GF-D8 (cell line): ENCODE data around the gene NAA20.

Experiments used
- DNase-seq: peaks from one replicate; lab custom pipeline; 2025; lab: John Stamatoyannopoulos, UW

NAA20 gene

DNA sequence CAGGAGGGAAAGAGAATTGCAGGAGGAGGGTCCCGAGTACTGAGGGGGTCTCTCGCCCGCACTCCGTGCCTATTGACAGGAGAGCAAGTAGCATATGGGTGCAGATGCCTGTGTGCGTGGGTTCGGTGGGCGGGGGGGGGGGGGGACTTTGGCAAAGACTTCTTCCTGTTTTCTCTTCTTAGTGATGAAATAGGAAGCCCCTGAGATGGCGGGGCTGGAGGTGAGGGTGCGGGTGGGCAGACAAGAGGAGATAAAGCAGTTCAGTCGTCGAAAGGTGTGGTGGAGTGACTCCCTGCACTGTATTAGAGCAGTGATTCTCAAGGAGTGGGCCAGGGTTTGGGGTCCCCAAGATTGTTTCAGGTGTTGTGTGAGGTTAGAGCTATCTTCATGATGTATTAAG, 3.7 kb downstream of the NAA20 start:
- no peak for DNase-seq

DNA sequence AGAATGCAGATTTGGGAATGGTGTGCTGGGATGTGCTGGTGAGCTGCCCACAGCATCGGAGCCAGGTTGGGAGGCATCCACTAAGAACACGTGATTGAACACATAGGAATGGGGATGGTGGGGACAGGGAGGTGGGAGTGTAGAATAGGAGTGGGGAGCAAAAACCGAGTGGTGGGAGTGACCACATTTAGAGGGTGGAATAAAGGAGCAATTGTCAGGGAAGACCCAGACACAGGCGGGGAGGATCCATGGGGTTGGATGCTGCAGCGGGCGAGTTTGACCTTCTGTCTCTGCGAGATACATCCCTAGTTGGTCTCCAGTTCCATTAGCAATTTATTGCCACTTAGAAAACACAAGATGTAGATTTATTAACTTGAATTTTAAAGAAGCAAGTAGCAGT, 4.7 kb downstream of the NAA20 start:
- no peak for DNase-seq

DNA sequence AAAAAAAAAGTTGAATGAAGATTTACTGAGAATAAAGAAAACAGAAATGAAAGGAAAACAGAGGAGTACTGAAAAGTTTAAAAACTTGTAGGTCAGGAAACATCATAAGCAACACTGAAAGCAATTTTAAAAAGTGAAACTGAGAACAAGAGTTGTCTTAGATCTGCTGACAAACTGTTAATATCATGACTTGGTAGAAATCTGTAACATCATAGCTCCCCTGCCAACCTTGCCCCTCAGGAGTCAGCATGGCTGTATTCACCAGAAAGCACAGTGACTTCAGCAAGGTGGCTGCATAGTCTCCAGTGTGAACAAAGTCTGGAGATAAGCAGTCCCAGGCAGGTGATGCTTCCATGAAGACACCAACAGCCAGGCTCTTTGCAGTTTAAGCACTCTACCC, 5.3 kb downstream of the NAA20 start:
- no peak for DNase-seq

DNA sequence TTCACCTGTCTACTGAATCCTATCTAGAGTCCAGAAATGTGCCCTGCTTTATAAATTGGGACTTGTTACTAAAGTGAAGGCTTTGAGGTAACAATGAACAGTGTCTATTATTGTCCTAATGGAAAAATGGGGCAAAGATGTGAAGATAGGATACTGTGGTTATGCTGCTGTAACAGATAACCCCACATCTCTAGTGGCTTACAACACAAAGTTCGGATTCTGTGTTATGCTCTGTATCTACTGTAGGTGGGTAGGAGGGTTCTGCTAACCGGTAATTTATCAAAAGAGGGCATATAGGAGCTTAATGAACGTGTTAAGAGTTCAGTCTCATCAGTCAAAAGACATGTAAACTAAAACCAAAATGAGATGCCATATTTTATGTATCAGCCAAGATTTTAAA, 6.2 kb downstream of the NAA20 start:
- DNase-seq, result no peak

DNA sequence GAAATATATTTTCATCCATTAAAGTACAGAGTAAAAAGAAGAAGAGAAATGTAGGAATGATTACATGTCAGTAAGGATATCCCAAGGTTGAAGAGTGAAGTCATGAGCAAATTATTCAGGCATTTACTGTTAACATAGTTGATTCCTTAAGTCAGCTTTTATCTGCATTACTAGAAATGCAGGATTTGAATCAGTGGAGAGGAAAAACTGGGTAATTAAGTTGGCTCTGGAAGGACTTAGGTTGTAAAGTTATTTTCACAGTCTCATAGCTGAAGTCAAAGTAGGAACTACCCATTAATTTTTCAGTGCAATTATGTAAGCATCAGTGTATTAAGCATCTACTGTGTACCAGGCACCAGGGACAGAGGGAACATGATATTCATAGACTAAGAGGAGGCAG, 7.8 kb downstream of the NAA20 start:
- no peak for DNase-seq

DNA sequence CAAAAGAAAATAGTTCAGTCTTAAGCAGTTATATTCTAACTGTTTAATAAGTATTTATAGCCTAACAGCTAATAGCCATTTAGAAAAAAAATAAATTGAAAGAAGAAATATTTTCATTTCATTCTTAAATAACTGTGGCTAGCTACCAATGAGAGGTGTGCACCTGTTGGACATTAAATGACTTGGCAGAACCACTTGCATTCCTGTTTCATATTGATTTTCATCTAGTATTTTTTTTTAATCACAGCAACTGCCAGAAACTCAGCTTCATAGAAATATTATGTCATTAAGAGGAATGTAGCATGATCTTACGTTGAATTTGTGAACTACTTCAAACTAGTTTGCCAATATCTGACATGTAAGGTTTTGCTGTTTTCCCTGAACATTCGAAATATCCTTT, 10.1 kb downstream of the NAA20 start:
- no peak for DNase-seq

DNA sequence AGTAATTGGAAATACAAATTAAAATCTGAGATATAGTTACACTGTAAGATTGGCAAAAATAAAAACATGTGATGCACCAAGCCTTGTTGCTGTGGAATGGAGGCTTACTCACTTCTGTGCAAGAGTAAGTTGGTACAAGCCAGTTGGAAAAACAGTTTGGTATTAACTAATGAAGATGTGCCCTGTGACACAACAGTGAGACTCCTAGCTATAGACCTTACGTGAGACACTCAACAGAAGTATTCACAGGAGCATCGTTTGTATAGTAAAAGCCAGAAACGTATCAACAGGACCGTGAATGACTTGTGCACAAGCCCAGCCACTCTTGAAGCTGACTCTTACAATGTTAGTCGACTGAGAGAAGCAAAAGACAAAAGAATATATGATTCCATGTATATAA, 14.6 kb downstream of the NAA20 start:
- no peak for DNase-seq

DNA sequence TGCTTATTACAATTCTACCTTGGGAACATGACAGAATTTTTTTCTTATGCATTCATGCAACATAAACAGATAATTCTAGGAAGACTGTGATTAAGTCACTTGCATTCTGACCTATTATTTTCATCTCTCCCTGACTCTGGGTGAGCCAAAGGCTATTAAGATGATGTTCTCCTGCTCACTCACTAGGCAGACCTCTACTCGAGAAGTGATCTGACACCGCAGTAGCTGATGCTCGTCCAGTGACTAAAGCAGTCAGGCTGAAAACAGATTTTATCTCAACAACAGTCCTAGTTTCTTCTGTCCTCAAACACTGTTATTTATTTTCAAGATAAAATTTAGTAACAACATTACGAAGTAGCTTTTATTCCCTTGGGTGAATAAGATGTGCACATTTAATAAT, 17.3 kb downstream of the NAA20 start:
- no peak for DNase-seq

DNA sequence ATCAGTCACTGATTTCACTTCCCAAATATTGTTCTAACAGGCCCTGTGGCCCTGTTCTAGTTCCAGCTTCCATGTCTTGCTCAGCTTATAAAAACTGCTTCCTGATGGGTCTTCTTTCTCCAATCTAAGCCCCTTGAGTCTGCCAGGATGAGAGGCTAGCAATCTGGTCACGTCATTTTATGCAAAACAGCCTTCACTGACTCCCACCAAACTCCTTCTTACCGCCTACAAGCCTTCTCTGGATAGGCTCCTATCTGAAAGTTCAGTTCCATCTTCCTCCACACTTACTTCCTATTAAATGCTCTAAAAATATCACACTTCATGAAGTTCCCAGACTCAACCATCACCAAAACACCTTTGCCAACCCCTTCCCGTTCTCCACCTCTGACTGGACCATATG, 19.6 kb downstream of the NAA20 start:
- no peak for DNase-seq

DNA sequence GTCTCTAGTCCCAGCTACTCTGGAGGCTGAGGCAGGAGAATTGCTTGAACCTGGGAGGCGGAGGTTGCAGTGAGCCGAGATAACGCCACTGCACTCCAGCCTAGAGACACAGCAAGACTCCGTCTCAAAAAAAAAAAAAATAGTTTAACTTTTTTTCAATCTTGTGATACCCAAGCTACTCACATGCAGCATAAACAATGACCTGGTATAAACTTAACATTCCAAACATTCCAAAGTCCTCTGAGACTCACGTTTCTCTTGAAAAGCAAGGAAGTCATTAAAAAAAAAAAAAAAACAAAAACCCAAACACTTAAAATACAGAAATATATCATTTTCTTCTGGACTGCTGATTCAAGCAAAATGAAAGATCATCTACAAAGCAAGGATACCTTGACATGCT, 20.8 kb downstream of the NAA20 start:
- no peak for DNase-seq

DNA sequence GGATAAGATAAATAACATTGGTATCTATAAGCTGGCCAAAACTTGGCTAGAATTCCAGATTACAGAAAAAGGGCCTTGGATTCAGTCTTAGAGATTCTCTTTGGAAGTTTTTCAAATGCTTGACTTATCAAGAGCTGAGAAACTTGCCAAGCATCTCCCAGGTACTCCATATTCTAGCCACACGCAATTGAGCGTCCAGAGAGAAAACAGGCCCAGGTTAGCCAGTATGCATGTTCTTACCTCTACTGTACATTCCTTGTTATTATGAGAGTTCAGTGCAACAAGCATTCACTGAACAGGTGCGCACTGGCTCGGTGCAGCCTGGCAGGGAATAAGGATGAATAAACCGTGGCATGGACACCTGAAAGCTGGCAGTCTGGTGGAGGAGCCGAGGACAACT, 21.4 kb downstream of the NAA20 start:
- DNase-seq, result no peak

DNA sequence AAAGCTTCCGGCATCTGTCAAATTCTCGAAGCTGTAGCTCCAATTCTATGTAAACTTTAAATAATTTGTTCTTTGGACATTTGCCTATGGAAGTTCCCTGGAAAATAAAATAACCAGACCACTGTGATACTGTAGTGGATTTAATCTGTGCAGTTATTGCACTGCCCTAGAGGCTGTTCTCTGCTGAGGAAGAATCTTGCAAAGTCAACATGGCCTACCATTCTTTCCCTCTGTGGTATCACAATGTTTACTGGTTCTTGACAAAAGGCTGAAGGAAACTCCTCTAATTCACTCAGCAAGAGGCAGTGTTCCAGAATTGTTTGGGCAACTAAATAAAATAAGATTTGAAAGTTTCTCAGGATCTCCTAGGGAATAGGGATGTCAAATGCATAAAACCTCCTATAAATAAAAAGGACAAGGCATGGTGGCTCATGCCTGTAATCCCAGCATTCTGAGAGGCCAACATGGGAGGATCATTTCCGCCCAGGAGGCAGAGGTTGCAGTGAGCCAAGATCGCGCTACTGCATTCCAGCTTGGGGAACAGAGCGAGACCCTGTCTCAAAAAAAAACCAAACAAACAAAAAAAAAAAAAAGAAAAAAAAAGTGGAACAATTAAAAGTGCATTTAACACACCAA, 22.7 kb downstream of the NAA20 start:
- DNase-seq, result no peak

DNA sequence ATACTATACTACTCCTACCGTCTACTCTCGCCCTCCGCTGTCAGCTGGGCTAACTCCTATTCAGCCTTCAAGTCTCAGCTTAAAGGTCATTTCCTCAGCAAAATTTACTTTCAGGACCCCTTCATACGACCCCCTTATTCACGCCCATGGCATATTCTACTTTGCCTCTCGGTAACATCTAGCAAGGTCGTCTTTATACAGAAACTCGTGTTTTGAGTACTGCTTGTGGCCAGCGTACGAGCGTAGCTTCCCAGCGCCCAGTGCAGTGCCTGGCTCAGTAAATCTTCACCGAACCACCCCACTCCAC, 34.6 kb downstream of the NAA20 start:
- no peak for DNase-seq

DNA sequence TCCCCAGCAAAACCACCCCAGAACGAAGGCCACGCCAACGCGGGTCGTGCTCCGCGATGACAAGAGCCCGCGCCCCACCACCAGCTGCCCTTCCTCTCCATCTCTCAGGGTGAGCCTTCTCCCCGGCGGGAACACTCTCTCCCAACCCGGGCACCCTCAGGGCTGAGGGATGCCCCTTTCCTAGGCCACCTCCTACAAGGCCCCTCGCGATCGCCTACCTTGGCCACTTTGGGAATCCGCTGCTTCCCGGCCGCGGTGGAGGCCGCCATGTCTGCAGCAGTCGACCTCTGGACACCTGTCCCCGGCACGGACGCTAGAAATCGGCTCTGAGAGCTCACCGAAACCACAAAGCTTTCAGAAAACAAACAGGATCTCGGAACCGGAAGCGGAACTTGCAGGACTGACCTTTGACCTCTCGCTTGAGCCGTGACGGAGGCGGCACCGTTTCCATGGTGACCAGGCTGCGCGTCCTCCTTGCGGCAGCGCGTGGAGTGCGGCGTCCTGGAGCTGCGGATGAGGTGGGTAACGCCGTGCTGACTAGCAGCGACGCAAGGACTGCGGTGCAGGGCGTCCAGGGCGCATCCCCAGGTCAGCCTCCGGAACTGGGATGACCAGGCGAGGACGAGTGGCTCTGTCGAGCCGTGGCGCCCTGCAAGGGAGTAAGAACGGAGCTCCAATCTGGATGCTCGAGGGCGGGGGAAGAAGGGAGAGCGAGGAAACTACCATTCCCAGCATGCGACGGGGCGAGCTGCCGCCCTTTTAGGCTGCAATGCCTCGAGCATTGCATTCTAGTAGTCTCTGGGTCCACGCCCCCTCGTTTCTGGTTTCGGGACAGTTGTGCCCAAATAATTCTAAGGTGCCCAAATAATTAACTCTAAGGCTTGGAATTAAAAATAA, 35.2 kb downstream of the NAA20 start, which contains the start of the genes CFAP61 and CRNKL1:
Gene CFAP61, plus strand, starts transcription at position 459 of the 897 bp plus-strand sequence. CDS start 4,122 bp downstream, outside the sequence.
Gene CRNKL1, minus strand, starts transcription at position 393 of the 897 bp plus-strand sequence. Its CDS starts 124 bp downstream, at position 269.
- DNase-seq, result peak; percentile 90

DNA sequence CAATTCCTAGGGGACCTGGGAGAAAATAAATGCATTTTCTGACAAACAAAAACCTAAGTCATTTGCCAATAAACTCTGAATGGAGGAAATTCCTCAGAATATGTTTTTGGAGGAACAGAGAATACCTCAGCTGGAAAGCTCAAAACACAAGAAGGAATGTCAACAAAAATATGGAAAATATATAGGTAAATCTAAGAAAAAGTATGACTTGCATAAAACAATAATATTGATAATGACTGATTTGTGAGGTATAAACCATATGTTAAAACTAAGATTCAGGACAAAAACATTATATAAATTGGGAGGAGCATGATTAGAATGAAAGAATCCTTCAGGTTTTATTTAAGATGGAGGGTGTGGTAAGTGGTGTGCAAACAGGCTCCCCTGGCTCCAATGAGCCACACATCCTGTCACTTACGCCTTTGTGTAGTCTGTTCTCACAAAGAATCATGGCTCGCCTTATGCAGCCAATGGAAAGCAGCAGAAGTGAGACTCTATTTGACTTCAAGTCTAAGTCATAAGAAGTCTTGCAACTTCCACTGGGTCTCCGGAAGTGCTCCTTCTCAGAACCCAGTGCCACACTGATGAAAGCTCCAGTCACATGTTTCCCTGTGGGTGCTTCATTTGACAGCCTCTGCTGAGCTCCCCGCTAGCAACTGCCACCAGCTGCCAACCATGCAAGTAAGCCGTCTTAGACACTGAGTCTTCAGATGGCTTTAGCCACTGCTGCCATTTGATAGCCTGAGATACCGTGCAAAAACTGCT, 43.3 kb downstream of the NAA20 start:
- DNase-seq, result peak; percentile 66

DNA sequence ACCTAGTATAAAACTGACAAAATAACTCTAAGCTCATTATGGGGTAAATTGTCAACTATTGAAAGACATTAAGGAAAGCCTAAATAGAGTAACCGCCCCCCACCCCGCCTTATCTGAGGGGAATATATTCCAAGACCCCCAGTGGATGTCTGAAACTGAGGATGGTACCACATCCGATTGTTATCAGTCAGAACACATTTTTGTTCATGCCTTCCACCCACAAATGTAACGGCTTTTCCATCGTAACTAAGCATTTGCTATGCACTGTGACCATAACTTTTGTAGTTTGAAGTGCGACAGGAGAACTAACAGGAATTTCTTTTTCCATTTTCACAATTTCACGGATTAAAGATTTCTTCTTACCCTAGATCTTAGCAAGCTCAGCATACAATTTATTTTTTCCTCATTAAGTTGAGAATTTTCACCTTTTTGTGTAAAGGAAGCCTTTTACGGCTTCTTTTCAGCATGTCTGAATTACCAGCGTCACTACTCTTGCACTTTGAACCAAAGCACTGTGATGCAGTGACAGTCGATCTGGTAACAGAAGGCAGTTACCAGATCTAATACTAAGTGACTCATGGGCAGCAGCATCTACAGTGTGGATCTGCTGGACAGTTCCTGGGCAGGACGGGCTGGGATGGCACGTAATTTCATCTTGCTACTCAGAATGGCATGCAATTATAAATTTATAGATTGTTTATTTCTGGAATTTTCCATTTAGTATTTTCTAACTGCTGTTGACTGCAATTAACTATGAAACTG, 47.0 kb downstream of the NAA20 start:
- DNase-seq, result no peak

DNA sequence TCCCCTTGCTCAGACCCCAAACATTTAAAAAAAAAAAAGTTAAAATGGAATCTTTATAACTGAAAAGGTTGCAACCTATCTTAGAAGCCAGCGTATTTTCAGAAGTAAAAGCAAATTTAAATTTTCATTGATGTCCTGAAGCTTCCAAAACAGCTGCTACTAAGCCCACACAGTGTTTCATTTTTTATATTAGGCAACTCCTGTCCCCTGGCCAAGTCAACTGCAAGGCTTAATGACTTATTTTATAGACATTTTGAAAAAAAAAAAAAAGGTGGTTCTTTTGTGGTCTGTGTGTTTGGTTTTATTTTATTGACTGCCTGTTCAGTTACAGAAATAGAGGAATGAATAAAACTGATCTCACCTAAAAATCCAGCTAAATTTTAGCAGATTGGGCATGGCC, 48.2 kb downstream of the NAA20 start:
- DNase-seq, result peak; percentile 68

DNA sequence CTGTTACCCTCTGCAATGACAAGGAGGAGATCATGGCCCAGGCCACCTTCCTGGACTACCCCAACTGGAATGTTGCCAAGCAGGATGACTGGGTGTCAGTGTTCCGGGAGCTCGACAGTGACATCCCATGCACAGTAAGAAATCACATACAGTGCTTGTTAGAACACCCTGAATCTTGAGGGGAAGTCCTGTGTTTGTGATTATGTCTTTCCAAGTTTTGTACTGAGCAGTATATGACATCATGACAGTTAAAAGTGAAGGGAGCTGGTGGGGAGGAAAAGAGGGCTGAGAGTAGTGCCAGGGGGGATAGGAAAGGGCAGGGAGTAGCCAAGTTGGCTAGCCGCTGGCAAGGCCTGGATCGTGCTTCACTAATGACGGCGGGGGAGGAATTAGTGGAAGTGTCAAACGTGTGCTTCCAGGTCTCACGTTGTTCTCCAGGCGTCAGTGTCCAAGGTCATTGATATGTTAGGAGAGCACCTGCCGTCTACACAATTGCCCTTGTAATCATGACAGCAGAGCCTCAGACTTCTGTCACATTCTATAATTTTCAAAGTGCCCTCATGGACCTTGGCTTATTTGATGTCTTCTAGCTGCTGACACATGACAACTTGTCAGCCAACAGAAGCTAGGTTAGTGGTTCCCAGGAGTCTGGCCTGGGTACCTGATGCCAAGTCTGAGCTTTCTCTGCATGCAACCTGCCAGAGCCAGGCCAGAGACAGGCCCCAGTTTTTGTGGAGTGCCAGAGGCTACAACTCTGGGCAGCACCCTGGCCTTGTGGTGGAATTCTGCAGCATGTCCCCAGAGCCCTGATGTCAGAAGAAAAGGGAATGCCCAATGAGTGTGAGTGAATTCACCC, 53.9 kb downstream of the NAA20 start:
- DNase-seq, result no peak

DNA sequence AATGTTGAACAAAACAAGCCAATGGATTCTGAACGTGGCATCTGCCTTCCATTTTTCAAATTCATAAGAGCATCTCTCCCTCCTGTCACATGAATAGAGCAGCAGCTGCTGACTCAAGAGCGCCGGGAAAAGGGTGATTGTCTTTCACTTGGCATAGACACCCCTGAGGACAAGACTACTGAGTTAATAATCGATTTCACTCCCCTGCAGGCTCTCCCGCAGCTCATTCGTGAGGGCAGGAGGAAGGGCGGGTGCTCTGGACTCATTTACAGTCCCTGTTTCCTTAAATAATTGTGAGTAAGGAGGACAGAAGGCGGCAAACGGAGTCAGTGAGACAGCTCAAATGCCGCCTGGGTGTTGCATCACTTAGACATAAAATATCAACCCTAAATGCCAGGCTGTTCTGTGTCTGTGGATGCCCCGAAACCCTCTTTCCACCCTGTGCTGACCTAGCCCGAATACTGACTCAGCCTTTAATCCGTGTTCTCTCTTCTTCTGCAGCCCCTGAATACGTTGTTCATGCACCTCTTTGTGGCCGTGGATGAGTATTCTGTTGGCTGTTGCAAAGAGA, 56.7 kb downstream of the NAA20 start:
- DNase-seq, result no peak

DNA sequence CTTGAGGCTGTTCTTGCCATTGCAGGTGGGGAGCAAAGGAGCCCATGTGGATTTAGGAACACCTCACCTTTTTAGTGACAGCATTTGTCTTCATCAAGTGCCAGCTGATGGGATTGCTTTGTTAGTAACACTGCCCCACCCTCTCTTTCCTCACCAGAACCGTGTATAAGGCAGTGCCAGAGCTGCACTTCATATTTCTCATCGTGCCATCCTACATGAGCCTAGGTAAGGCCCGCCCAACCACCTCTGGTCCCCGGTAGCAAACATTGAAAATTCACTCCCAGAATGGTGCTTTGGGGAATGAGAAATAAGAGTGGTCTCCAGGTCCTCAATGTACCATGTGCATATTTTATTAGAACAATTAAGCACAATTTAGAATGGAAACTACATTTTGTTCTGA, 57.9 kb downstream of the NAA20 start:
- DNase-seq, result no peak
